Measurements from ENCODE around the gene CUL1.
"Not testable (repeated sequence)": the region's sequence is repeated elsewhere in the genome, so short reads cannot be mapped to it uniquely, and the experiment has no call there.

CUL1 gene

GRCh38 chr7:148697256-148698006, 1.3 kb upstream of the CUL1 start:
- DNase-seq (ENCODE audit: low read depth): no peak

- DNase-seq (ENCODE audit: low read depth): no peak
These were observed 701 bp upstream of the CUL1 start for GRCh38 chr7:148698007-148698396.

DNA sequence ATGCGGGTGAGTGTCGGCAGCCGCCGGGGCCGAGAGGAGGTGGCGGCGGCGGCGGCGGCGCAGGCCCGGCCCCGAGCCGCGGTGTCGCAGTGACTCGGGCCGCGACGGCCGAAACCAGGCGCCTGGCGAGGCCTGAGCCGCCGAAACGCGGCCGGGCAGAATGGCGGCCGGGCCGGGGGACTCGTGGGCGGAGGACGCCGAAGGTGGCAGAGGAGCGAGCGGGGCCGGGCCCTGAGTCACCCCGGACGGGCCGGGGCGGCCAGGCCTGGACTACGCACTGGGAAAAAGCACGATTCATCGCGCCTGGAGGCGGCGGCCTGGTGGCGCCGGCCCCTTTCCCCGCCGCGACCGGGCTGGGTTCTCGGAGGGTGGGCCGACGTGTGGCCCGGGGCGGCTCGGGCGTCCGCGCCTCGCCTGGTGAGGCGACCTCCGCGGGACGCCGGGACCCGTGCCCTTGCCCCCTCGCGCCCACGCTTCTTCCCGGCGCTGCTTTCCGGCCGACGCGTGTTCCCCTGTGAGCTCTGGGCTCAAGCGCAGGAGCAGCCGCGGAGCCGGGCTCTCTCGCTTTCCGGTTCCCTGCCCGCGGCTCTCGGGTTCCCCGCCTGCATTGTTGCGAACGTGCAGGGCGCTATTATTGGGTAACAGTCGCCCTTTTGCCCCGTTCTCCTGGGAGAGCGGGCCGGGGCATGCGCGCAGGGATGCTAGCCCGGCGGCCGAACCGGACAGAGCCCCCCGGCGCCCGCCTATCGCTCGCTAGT, 500 bp downstream of the CUL1 start:
- peak; percentile 10 for DNase-seq (ENCODE audit: low read depth)

DNA sequence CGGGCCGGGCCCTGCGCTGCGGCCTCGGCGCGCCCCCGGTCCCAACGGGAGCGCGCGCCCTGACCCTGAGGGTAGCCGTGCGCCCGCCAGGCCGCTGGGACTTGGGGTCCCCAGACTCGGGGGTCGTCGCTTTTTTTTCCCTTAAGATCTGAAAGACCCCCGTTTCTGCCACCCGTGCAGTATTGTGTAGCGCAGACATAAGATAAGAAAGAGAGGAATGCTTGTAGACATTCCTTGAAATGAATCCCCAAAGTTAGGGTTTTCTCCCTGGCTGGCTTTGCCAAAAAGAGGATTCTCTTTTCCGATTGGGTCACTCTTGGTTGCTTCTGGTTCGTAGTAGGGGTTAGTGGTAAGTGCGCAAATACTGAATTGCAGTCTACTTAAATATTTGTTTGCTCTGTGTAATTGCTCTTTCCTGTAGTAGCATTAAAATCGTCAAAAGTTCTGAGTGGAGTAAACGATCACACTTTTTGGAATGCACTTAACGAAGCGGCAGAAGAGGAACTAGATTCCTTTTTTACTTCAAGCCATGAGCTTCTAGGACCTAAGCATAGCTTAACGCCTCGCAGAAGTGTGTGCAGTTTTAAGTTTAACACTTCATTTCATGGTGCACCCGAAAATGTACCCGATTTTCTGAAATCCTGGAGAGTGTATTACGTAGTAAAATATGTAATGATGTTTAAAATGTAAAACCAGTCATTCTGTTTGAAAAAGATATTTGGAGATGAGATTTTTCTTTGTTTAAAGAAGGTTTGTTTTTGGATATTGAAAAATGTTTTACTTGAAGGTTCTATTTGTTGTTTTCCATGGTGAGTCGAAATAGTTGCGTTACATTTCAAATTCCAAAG, 1.3 kb downstream of the CUL1 start:
- no peak for DNase-seq (ENCODE audit: low read depth)

DNA sequence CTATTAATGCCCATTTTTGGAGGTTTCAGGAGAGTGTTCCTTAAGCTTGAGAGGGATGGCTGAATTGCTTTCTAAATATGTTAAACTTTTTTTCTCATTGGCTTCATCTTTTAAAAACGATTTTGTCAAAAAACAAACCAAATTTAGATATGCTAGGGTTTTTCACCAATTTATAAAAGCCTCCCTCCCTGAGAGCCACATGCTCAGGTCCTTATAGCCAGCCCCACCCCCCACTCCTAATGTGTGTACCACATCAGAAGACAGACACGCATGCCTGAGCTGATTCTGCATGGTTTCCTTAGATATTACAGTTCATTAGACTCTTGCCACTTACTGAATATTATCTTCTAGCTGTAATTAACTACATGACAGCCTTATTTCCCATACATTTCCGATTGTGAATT, 2.0 kb downstream of the CUL1 start:
- peak; percentile 48 for DNase-seq (ENCODE audit: low read depth)

- DNase-seq (ENCODE audit: low read depth): no peak
These were observed 2.7 kb downstream of the CUL1 start for GRCh38 chr7:148701414-148701813.

GRCh38 chr7:148702876-148703670, 4.4 kb downstream of the CUL1 start:
- no peak for DNase-seq (ENCODE audit: low read depth)

DNA sequence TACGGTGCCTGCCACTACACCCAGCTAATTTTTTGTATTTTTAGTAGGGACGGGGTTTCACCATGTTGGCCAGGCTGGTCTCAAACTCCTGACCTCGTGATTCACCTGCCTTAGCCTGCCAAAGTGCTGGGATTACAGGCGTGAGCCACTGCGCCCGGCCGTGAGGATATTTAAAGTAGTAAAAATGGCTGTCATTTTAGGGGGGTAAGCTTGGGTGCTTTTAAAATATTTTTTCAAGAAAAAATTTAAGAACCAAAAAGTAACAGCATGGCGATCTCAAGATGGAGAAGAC, 4.9 kb downstream of the CUL1 start:
- DNase-seq (ENCODE audit: low read depth): not testable (repeated sequence)

- no peak for DNase-seq (ENCODE audit: low read depth)
These were observed 5.5 kb downstream of the CUL1 start for GRCh38 chr7:148704189-148704588.

GRCh38 chr7:148704970-148705369, 6.3 kb downstream of the CUL1 start:
- no peak for DNase-seq (ENCODE audit: low read depth)

- DNase-seq (ENCODE audit: low read depth): no peak
These were observed 7.7 kb downstream of the CUL1 start for GRCh38 chr7:148706368-148706767.

DNA sequence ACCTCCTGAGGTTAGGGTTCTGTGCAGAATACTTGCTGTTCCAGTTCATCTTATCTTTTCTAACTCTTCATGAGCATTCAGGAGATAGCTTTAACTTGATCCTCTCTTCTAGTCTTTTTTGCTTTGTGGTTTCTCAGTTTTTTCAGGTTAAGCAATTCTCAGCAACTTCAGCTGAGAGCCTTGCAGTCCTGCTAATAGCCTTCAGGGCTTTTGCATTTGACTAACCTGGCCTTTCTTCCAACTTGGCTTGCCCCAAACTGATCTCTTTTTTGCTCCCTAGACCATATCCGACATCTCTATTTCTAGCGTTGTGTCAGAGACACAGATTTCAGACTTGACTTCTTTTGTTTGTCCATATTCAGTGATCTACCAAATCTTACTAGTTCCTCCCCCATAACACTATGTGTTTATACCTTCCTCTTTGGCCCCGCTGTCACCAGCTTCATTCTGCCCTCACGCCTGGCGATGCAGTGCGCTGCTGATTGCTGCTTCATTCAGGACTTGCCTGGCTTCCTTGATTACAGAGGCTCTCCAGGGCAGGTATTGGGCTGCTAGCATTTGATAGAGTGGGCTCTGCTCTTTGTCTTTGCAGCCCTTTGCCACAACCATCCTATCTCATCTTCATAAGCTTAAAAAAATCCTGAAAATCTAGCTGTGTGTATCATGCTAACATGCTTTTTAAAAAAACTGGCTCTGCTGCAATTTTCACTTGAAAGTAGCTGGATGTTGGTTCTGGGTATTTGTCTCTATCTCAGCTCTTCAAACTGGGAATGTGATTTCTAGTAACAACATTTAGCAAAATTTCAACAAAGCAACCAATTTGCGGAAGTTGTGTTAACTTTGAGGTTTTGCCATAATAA, 9.6 kb downstream of the CUL1 start:
- DNase-seq (ENCODE audit: low read depth): no peak

- no peak for DNase-seq (ENCODE audit: low read depth)
These were observed 10.3 kb downstream of the CUL1 start for GRCh38 chr7:148709014-148709413.

DNA sequence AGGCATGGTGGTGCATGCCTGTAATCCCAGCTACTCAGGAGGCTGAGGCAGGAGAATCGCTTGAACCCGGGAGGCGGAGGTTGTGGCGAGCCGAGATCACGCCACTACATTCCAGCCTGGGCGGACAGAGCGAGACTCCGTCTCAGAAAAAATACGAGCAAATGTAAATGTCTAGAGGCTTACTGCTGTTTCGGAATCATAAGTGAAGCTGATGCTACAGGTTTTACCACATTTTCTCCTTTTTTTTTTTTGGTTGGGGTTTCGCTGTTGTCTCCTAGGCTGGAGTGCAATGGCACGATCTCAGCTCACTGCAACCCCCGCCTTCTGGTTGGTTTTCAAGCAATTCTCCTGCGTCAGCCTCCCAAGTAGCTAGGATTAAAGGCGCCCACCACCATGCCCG, 11.7 kb downstream of the CUL1 start:
- DNase-seq (ENCODE audit: low read depth): not testable (repeated sequence)

GRCh38 chr7:148711191-148712102, 12.7 kb downstream of the CUL1 start:
- no peak for DNase-seq (ENCODE audit: low read depth)

GRCh38 chr7:148712678-148713329, 14.1 kb downstream of the CUL1 start:
- no peak for DNase-seq (ENCODE audit: low read depth)

GRCh38 chr7:148714498-148714897, 15.8 kb downstream of the CUL1 start:
- no peak for DNase-seq (ENCODE audit: low read depth)

DNA sequence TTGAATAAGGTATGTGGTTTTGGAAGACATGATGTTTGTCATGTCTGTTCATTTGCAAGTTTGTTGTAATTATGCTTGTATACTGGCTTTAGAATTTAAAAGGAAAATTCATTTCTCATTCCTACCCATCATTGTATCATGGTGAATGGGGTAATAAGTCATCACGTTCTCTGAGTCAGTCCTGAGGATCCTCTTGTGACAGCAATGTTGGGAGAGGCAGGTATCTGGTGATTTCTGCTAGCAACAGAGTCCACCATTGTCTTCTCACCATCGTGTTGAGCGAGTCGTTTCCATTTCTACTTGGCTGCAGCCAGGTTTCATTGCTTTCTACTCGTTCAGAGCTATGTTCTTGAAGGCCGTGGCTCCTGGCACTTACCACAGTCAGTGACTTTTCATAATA, 16.3 kb downstream of the CUL1 start:
- DNase-seq (ENCODE audit: low read depth): no peak

DNA sequence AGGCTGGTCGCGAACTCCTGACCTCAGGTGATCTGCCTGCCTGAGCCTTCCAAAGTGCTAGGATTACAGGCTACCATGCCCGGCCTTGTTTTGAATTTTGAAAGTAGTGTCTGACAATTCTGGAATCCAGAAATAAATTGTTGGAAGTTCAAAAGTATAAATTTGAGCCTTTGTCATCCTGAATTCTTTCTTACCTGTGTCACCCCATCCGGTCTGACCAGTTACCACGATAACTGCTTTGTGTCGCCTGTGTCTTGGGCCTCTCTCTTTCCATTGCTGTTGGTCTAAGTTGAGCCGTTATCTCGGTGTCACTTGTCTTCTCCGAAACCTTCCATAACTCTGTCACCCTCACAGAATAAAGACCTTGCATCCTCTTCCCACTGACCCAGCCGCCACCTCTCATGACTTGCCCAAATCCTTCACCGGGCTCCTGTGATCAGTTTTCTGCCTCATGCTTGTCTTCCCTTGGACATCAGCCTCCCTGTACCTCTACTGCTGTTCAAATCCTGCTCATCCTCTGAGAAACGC, 18.6 kb downstream of the CUL1 start:
- DNase-seq (ENCODE audit: low read depth): no peak
